Activated T-helper 1 cell treated with Interleukin-2 at 50 U/mL for 16 hours (primary cell): ENCODE results near the gene UNC45B.
"Not testable (repeated sequence)": the region's sequence is repeated elsewhere in the genome, so short reads cannot be mapped to it uniquely, and the experiment has no call there.

ENCODE experiments used
- DNase-seq: peaks from one replicate; pipeline ENCODE4 v3.0.0-alpha.2; 2020; ENCODE audit warnings: low read depth

The UNC45B gene

GRCh38 chr17:35170968-35171771, 23.6 kb downstream of the UNC45B start:
- no peak for DNase-seq

GRCh38 chr17:35171834-35172233, 24.2 kb downstream of the UNC45B start:
- no peak for DNase-seq

- DNase-seq = not testable (repeated sequence)
Measured at GRCh38 chr17:35172321-35172720, 24.7 kb downstream of the UNC45B start.

DNA sequence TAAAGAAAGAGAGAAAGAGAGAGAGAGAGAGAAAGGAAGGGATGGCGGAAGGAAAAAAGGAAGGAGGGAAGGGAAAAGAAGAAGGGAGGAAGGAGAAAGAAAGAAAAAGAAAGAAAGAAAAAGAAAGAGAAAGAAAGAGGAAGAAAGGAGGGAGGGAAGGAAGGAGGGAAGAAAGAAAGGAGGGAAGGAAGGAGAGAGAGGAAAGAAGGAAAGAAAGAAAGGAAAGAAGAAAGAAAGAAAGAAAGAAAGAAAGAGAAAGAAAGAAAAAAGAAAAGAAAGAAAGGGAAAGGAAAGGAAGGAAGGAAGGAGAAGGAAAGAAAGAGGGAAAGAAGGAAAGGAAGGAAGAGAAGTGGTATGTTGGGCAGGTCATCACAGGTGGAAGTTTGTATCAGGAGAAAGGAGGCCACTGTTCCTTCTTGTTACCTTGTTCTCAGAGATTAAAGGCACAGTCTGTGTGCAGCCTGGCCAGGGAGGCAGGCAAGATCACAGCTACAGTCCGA, 27.3 kb downstream of the UNC45B start:
- no peak for DNase-seq

GRCh38 chr17:35175638-35176415, 28.2 kb downstream of the UNC45B start:
- DNase-seq = no peak

- DNase-seq = no peak
Measured at GRCh38 chr17:35176897-35177296, 29.3 kb downstream of the UNC45B start.

DNA sequence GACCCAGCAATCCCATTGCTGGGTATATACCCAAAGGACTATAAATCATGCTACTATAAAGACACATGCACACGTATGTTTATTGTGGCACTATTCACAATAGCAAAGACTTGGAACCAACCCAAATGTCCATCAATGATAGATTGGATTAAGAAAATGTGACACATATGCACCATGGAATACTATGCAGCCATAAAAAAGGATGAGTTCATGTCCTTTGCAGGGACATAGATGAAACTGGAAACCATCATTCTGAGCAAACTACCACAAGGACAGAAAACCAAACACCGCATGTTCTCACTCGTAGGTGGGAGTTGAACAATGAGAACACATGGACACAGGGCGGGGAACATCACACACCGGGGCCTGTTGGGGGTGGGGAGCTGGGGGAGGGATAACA, 31.8 kb downstream of the UNC45B start:
- not testable (repeated sequence) for DNase-seq

DNA sequence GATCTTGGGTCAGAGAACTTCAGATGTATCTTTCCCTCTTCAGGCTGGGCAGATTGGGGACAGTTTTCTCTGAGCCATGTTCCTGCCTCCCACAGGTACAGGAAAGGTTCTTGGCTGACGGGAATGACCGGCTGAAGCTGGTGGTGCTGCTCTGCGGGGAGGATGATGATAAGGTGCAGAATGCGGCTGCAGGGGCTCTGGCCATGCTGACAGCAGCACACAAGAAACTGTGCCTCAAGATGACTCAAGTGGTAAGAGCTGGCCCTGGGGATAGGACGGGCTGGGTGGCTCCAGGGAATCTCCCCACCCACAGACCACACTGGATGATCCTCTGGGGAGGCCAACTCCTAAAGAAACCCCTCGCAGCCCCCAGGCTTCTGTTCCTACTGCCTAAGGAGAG, 35.7 kb downstream of the UNC45B start:
- no peak for DNase-seq

- no peak for DNase-seq
Measured at GRCh38 chr17:35184274-35184673, 36.7 kb downstream of the UNC45B start.

GRCh38 chr17:35185849-35186248, 38.2 kb downstream of the UNC45B start:
- DNase-seq = no peak

DNA sequence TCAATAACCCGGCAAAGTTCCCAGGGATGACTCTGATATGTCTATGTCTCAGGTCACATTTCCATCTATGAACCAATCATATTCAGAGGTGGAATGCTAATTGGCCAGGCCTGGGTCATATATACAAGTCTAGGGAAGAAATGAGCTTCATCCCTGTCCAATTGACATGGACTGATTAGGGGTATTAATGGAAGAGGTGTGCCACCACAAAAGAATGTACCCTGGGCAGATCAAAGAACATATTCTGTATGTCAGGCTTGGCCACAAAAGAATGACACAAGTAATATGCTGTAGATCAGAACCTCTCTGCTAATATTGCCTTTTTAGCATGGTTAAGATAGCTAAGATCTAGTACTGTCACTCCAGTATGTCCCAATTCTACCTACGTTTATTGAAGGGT, 39.9 kb downstream of the UNC45B start:
- DNase-seq = no peak

- DNase-seq = no peak
Measured at GRCh38 chr17:35188111-35188510, 40.5 kb downstream of the UNC45B start.

DNA sequence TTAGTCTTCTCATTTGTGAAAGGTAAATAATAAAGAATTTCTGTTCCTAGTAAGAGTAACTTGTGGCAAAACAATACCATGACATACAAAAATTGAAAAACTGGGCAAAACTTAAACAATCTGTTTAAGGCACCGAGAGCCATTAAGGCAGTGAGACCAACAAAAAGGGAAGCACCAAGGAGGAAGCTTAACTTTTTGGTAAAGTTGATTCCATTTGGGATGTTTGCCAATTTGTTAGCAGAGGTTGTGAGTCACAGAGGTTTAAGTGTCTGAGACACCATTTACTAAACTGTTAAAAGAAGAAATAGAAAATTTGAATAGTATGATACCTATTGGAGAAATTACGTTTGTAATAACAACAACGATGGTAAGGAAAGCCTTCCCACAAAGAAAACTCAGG, 41.7 kb downstream of the UNC45B start:
- DNase-seq = no peak

GRCh38 chr17:35191001-35191695, 43.5 kb downstream of the UNC45B start:
- DNase-seq = no peak

DNA sequence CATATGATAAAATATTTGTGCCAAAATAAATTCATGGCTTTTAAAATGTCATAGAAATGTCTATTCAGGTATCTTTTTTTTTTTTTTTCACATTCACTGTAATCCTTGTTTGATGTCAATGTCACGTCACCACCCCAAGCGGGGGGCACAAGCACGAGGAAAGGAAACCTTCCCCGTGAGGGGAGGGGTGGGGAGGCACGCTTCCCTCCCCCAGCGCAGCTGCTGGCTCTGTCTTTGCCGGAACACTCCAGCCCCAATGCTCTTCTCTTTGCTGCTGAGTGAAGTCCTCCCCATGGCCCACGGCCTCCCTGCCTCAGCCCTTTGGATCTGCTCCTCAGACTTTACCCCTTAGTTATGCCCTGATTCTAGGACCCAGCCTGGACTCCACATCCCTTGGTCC, 45.1 kb downstream of the UNC45B start:
- peak; percentile 32 for DNase-seq

DNA sequence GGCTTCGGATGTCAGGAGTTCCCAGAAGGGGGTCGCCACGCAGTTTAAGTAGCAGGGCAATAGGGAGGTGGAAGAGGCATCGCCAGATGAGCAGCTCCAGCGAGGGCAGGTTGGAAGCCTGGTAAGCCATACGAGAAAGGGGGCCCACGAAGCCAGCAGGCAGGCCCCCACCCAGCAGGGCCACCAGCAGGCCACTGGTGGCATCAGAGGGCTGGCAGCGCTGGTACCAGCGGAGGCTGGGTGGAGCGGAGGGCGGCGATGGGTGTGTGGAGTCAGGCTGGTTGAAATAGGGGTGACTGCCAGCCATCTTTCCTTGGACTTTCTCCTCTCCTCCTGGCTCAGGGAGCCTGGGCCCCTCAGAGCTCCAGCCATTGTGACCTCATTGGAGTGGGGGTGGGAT, 46.4 kb downstream of the UNC45B start, which contains the start of gene SLC35G3:
Gene SLC35G3 (minus strand): TSS at position 393 of the 400 bp plus-strand sequence. CDS start 86 bp downstream, at position 307.
- not testable (repeated sequence) for DNase-seq

DNA sequence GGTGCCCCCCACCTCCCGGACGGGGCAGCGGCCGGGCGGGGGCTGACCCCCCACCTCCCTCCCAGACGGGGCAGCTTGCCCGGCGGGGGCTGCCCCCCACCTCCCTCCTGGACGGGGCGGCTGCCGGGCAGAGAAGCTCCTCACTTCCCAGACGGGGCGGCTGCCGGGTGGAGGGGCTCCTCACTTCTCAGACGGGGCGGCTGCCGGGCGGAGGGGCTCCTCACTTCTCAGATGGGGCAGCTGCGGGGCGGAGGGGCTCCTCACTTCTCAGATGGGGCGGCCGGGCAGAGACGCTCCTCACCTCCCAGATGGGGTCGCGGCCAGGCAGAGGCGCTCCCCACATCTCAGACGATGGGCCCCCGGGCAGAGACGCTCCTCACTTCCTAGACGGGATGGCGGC, 47.4 kb downstream of the UNC45B start:
- not testable (repeated sequence) for DNase-seq

- not testable (repeated sequence) for DNase-seq
Measured at GRCh38 chr17:35202582-35202981, 55.0 kb downstream of the UNC45B start.

DNA sequence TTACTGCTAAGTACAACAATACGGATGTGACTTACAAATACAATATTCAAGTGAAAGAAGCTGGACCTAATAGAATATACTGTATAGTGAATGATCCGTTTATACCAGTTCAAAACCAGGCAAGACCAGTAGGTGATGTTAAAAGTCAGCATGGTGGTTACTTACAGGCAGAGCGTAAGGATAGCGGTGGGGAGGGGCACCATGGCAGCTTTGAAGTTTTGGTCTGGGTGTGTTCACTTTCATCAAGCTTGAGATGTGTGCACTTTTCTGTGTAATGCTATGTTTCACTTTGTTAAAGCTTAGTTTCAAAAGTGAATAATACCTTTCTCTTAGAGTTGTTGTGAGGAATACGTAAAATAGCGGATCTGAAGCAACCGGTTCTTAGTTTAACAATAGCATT, 63.1 kb downstream of the UNC45B start:
- no peak for DNase-seq

GRCh38 chr17:35212668-35213067, 65.1 kb downstream of the UNC45B start:
- no peak for DNase-seq

GRCh38 chr17:35213412-35213940, 65.9 kb downstream of the UNC45B start:
- DNase-seq = no peak

GRCh38 chr17:35214192-35214591, 66.6 kb downstream of the UNC45B start:
- peak; percentile 20 for DNase-seq
